WTC11 (cell line): ENCODE data around the gene RAD21L1. TPM values are rescaled to one million over a fixed set of nuclear protein-coding genes. Genes with fewer than 3 reads are reported as not detected.

Experiments
- ATAC-seq: fragments of 200-7000 bp; cut with Tn5 transposase; 2 replicates; pipeline ENCODE4 v1.10.0; 2021; ENCODE audit warnings: mild to moderate bottlenecking, moderate library complexity
- CTCF ChIA-PET: fragments of 300-600 bp; sonication (Branson Sonifier 250); formaldehyde crosslinking; loops from one replicate; lab custom pipeline; 2021; ENCODE audit warnings: antibody characterized with exemption; lab: Charles Lee
- POLR2A ChIA-PET: fragments of 350-600 bp; sonication (Branson Sonifier 250); formaldehyde crosslinking; loops from one replicate; lab custom pipeline; 2021; ENCODE audit warnings: antibody characterized with exemption; lab: Charles Lee
- DNase-seq: peaks from one replicate; pipeline ENCODE4 v3.0.0; 2021; ENCODE audit warnings: low spot score
- H3K27ac Mint-ChIP-seq: 2 replicates; pipeline ENCODE4 v1.8.0; 2021; ENCODE audit warnings: mixed read lengths
- H3K27me3 Mint-ChIP-seq: 2 replicates; pipeline ENCODE4 v1.8.0; 2021; ENCODE audit warnings: low read depth, mild to moderate bottlenecking, moderate library complexity, mixed read lengths
- H3K36me3 Mint-ChIP-seq: 2 replicates; pipeline ENCODE4 v1.8.0; 2021; ENCODE audit warnings: mixed read lengths
- H3K4me1 Mint-ChIP-seq: 2 replicates; pipeline ENCODE4 v1.8.0; 2022; ENCODE audit warnings: mixed read lengths
- H3K4me3 Mint-ChIP-seq: 2 replicates; pipeline ENCODE4 v1.8.0; 2021; ENCODE audit warnings: mild to moderate bottlenecking, moderate library complexity, mixed read lengths
- H3K9me3 Mint-ChIP-seq: 2 replicates; pipeline ENCODE4 v1.8.0; 2021; ENCODE audit warnings: mixed read lengths
- ETV6 ChIP-seq: sonication (generic); formaldehyde crosslinking; IDR thresholded peaks from 2 replicates; pipeline ENCODE4 v1.8.1; 2022; ENCODE audit warnings: mild to moderate bottlenecking, missing genetic modification reagents
- FOXK1 ChIP-seq: sonication (generic); formaldehyde crosslinking; IDR thresholded peaks from 2 replicates; pipeline ENCODE4 v1.8.0; 2022; ENCODE audit warnings: mild to moderate bottlenecking, moderate library complexity, missing genetic modification reagents
- GTF2I ChIP-seq: fragments of 250-450 bp; sonication (Bioruptor Pico); conservative IDR thresholded peaks from 2 replicates; pipeline ENCODE4 v1.4.0; 2021; ENCODE audit warnings: mild to moderate bottlenecking
- MYBL2 ChIP-seq: sonication (generic); formaldehyde crosslinking; IDR thresholded peaks from 2 replicates; pipeline ENCODE4 v1.8.1; 2023; ENCODE audit warnings: mild to moderate bottlenecking, moderate library complexity, missing genetic modification reagents
- SMAD3 ChIP-seq: sonication (generic); formaldehyde crosslinking; IDR thresholded peaks from 2 replicates; pipeline ENCODE4 v1.8.0; 2022; ENCODE audit warnings: missing genetic modification reagents, mild to moderate bottlenecking, borderline replicate concordance
- SOX15 ChIP-seq: fragments of 250-450 bp; sonication (Bioruptor Pico); IDR thresholded peaks from 2 replicates; pipeline ENCODE4 v1.9.0; 2021; ENCODE audit warnings: mild to moderate bottlenecking
- TP53 ChIP-seq: sonication (generic); formaldehyde crosslinking; IDR thresholded peaks from 2 replicates; pipeline ENCODE4 v1.8.1; 2023; ENCODE audit warnings: mild to moderate bottlenecking, missing genetic modification reagents
- ZNF219 ChIP-seq: sonication (generic); formaldehyde crosslinking; IDR thresholded peaks from 2 replicates; pipeline ENCODE4 v1.8.0; 2023; ENCODE audit warnings: missing genetic modification reagents, mild to moderate bottlenecking, borderline replicate concordance
- ZNF263 ChIP-seq: sonication (generic); formaldehyde crosslinking; IDR thresholded peaks from 2 replicates; pipeline ENCODE4 v1.8.1; 2022; ENCODE audit warnings: low read depth, mild to moderate bottlenecking, moderate library complexity, missing genetic modification reagents
- total RNA-seq: library from RNA; stranded (reverse); gene quantifications from 3 replicates; pipeline ENCODE4 v1.2.3, GENCODE V29; 2021
- TF ChIP-seq, protein P1 (sequence below): sonication (generic); formaldehyde crosslinking; IDR thresholded peaks from 2 replicates; pipeline ENCODE4 v1.8.1; 2023; ENCODE audit warnings: mild to moderate bottlenecking, missing genetic modification reagents, moderate library complexity
- TF ChIP-seq, protein P2 (sequence below): fragments of 200-600 bp; IDR thresholded peaks from 2 replicates; pipeline ENCODE4 v1.8.0; 2022; ENCODE audit warnings: antibody characterized with exemption
- TF ChIP-seq, protein P3 (sequence below): sonication (generic); formaldehyde crosslinking; IDR thresholded peaks from 2 replicates; pipeline ENCODE4 v1.8.1; 2022; ENCODE audit warnings: mild to moderate bottlenecking, missing genetic modification reagents, moderate library complexity, borderline replicate concordance
- TF ChIP-seq, protein P4 (sequence below): sonication (generic); formaldehyde crosslinking; IDR thresholded peaks from 2 replicates; pipeline ENCODE4 v1.8.1; 2022; ENCODE audit warnings: missing genetic modification reagents, borderline replicate concordance
- TF ChIP-seq, protein P5 (sequence below): sonication (generic); formaldehyde crosslinking; IDR thresholded peaks from 2 replicates; pipeline ENCODE4 v1.8.1; 2023; ENCODE audit warnings: mild to moderate bottlenecking, missing genetic modification reagents, moderate library complexity
- TF ChIP-seq, protein P6 (sequence below): fragments of 250-450 bp; sonication (Bioruptor Pico); IDR thresholded peaks from 2 replicates; pipeline ENCODE4 v1.8.0; 2021; ENCODE audit warnings: mild to moderate bottlenecking
- TF ChIP-seq, protein P7 (sequence below): sonication (generic); formaldehyde crosslinking; IDR thresholded peaks from 2 replicates; pipeline ENCODE4 v1.8.1; 2022; ENCODE audit warnings: low read depth, mild to moderate bottlenecking, moderate library complexity, missing genetic modification reagents, borderline replicate concordance
- TF ChIP-seq, protein P8 (sequence below): sonication (generic); formaldehyde crosslinking; IDR thresholded peaks from 2 replicates; pipeline ENCODE4 v1.8.1; 2023; ENCODE audit warnings: mild to moderate bottlenecking, missing genetic modification reagents
- TF ChIP-seq, protein P9 (sequence below): sonication (generic); formaldehyde crosslinking; IDR thresholded peaks from 2 replicates; pipeline ENCODE4 v1.8.0; 2022; ENCODE audit warnings: mild to moderate bottlenecking, missing genetic modification reagents

Gene RAD21L1
- total RNA-seq, 1 experiment from 2014 or later = 0.77 TPM

DNA sequence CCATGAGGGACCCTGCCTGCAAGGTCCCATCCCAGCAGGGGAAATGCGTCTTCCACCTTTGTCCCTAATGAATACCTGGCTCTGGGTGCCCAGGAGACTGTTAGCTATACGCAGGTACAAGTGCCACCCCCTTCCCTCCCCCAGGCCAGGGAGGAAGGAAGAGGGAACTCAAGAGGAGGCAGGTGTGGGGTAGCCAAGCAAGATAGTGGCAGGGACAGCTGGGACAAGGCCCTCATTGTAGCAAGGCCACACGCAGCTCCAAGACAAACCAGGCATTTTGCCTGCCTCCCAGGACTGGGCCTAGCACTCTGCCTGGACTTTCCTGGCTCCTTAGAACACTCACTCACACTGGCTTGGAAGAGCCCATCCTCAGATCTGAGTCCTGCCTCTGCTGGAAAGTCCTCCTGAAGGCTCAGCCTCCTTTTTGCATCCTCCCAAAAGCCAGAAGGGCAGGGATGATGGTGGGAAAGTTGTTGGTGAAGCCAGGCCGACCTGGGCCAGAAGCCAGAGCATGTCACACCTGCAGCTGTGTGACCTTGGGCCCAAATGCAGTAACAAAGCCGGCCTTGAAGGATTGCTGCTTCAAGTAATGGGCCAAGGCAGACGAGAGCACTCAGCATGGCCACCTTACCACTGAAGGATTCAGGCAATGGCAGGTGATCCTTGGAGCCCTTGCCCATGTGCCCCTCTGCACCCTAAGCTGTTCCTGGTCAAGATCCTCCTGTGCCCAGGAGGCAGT is 68.0 kb downstream of the RAD21L1 start (continued):
- TF ChIP-seq, protein P1, sequence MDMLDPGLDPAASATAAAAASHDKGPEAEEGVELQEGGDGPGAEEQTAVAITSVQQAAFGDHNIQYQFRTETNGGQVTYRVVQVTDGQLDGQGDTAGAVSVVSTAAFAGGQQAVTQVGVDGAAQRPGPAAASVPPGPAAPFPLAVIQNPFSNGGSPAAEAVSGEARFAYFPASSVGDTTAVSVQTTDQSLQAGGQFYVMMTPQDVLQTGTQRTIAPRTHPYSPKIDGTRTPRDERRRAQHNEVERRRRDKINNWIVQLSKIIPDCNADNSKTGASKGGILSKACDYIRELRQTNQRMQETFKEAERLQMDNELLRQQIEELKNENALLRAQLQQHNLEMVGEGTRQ (CRISPR knock-in tag) = no peak
- TF ChIP-seq, protein P2, sequence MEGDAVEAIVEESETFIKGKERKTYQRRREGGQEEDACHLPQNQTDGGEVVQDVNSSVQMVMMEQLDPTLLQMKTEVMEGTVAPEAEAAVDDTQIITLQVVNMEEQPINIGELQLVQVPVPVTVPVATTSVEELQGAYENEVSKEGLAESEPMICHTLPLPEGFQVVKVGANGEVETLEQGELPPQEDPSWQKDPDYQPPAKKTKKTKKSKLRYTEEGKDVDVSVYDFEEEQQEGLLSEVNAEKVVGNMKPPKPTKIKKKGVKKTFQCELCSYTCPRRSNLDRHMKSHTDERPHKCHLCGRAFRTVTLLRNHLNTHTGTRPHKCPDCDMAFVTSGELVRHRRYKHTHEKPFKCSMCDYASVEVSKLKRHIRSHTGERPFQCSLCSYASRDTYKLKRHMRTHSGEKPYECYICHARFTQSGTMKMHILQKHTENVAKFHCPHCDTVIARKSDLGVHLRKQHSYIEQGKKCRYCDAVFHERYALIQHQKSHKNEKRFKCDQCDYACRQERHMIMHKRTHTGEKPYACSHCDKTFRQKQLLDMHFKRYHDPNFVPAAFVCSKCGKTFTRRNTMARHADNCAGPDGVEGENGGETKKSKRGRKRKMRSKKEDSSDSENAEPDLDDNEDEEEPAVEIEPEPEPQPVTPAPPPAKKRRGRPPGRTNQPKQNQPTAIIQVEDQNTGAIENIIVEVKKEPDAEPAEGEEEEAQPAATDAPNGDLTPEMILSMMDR = no peak
- TF ChIP-seq TP53 (no peak), ETV6 (no peak), FOXK1 (no peak), GTF2I (CRISPR knock-in tag) (no peak), SOX15 (CRISPR knock-in tag) (no peak), SMAD3 (no peak), ZNF219 (CRISPR knock-in tag) (no peak)
- TF ChIP-seq, protein P3, sequence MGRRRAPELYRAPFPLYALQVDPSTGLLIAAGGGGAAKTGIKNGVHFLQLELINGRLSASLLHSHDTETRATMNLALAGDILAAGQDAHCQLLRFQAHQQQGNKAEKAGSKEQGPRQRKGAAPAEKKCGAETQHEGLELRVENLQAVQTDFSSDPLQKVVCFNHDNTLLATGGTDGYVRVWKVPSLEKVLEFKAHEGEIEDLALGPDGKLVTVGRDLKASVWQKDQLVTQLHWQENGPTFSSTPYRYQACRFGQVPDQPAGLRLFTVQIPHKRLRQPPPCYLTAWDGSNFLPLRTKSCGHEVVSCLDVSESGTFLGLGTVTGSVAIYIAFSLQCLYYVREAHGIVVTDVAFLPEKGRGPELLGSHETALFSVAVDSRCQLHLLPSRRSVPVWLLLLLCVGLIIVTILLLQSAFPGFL = no peak
- TF ChIP-seq, protein P4, sequence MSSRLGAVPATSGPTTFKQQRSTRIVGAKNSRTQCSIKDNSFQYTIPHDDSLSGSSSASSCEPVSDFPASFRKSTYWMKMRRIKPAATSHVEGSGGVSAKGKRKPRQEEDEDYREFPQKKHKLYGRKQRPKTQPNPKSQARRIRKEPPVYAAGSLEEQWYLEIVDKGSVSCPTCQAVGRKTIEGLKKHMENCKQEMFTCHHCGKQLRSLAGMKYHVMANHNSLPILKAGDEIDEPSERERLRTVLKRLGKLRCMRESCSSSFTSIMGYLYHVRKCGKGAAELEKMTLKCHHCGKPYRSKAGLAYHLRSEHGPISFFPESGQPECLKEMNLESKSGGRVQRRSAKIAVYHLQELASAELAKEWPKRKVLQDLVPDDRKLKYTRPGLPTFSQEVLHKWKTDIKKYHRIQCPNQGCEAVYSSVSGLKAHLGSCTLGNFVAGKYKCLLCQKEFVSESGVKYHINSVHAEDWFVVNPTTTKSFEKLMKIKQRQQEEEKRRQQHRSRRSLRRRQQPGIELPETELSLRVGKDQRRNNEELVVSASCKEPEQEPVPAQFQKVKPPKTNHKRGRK = no peak
- TF ChIP-seq, protein P5, sequence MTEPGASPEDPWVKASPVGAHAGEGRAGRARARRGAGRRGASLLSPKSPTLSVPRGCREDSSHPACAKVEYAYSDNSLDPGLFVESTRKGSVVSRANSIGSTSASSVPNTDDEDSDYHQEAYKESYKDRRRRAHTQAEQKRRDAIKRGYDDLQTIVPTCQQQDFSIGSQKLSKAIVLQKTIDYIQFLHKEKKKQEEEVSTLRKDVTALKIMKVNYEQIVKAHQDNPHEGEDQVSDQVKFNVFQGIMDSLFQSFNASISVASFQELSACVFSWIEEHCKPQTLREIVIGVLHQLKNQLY (CRISPR knock-in tag) = no peak
- TF ChIP-seq, protein P6, sequence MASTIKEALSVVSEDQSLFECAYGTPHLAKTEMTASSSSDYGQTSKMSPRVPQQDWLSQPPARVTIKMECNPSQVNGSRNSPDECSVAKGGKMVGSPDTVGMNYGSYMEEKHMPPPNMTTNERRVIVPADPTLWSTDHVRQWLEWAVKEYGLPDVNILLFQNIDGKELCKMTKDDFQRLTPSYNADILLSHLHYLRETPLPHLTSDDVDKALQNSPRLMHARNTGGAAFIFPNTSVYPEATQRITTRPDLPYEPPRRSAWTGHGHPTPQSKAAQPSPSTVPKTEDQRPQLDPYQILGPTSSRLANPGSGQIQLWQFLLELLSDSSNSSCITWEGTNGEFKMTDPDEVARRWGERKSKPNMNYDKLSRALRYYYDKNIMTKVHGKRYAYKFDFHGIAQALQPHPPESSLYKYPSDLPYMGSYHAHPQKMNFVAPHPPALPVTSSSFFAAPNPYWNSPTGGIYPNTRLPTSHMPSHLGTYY (CRISPR knock-in tag) = no peak
- TF ChIP-seq, protein P7, sequence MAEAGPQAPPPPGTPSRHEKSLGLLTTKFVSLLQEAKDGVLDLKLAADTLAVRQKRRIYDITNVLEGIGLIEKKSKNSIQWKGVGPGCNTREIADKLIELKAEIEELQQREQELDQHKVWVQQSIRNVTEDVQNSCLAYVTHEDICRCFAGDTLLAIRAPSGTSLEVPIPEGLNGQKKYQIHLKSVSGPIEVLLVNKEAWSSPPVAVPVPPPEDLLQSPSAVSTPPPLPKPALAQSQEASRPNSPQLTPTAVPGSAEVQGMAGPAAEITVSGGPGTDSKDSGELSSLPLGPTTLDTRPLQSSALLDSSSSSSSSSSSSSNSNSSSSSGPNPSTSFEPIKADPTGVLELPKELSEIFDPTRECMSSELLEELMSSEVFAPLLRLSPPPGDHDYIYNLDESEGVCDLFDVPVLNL (CRISPR knock-in tag) = no peak

DNA sequence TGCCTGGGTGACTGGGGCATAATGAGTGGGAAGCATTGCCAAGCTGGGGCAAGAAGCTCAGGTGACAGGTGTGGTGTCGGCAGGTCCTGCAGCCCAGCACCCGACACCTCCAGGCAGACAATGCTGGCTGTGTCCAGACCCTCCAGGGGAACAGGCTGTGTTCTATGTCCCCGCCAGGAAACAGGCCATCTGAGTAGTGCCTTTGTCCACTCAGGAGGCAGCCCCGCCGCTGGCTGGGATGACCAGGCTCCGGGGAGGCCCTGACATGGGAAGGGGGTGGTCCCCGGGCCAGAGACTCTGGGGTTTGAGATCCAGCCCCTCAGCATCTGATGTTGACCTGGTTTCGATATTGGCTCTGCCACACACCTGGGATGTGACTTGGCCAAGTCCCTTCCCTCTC is 68.7 kb downstream of the RAD21L1 start:
- no peak overlapping the region for H3K27ac Mint-ChIP-seq
- H3K4me1 Mint-ChIP-seq = no peaks in the 10 kb centered on the region
- H3K9me3 Mint-ChIP-seq = no peaks in the 10 kb centered on the region
- H3K27me3 Mint-ChIP-seq = no peaks in the 10 kb centered on the region
- no peak overlapping the region for H3K4me3 Mint-ChIP-seq
- no peaks in the 10 kb centered on the region for H3K36me3 Mint-ChIP-seq
- CTCF ChIA-PET = no interaction called here
- POLR2A ChIA-PET = no interaction called here
- ATAC-seq (no peak), DNase-seq (no peak)
- TF ChIP-seq, protein P3 = no peak
- TF ChIP-seq, protein P4 = no peak
- TF ChIP-seq, protein P8, sequence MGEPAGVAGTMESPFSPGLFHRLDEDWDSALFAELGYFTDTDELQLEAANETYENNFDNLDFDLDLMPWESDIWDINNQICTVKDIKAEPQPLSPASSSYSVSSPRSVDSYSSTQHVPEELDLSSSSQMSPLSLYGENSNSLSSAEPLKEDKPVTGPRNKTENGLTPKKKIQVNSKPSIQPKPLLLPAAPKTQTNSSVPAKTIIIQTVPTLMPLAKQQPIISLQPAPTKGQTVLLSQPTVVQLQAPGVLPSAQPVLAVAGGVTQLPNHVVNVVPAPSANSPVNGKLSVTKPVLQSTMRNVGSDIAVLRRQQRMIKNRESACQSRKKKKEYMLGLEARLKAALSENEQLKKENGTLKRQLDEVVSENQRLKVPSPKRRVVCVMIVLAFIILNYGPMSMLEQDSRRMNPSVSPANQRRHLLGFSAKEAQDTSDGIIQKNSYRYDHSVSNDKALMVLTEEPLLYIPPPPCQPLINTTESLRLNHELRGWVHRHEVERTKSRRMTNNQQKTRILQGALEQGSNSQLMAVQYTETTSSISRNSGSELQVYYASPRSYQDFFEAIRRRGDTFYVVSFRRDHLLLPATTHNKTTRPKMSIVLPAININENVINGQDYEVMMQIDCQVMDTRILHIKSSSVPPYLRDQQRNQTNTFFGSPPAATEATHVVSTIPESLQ (CRISPR knock-in tag) = no peak
- TF ChIP-seq ZNF263 (CRISPR knock-in tag) (no peak), MYBL2 (CRISPR knock-in tag) (no peak)
- TF ChIP-seq, protein P9, sequence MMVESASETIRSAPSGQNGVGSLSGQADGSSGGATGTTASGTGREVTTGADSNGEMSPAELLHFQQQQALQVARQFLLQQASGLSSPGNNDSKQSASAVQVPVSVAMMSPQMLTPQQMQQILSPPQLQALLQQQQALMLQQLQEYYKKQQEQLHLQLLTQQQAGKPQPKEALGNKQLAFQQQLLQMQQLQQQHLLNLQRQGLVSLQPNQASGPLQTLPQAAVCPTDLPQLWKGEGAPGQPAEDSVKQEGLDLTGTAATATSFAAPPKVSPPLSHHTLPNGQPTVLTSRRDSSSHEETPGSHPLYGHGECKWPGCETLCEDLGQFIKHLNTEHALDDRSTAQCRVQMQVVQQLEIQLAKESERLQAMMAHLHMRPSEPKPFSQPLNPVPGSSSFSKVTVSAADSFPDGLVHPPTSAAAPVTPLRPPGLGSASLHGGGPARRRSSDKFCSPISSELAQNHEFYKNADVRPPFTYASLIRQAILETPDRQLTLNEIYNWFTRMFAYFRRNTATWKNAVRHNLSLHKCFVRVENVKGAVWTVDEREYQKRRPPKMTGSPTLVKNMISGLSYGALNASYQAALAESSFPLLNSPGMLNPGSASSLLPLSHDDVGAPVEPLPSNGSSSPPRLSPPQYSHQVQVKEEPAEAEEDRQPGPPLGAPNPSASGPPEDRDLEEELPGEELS = no peak
